H1 (cell line): Measurements from ENCODE around the gene NELFA. TPM values are rescaled to one million over a fixed set of nuclear protein-coding genes. Genes with fewer than 3 reads are reported as not detected.

Experiments used
- HDAC2 ChIP-seq, 2 experiments: fragments of 300-600 bp in 1 of 2; sonication (generic) in 1 of 2; IDR thresholded peaks; 2 replicates each; pipeline ENCODE4 v1.6.1; 2011 to 2012; ENCODE audit warnings: low read depth in 2 of 2, low read length in 2 of 2, mild to moderate bottlenecking in 2 of 2, moderate library complexity in 2 of 2, borderline replicate concordance in 1 of 2, inconsistent platforms in 1 of 2
- polyA plus RNA-seq, 7 experiments: library from polyadenylated mRNA; depleted of rRNA in 3 of 7; stranded (reverse) in 5 of 7; unstranded in 2 of 7; fragments of >200 nt in 5 of 7; fragments of 200-250 nt in 2 of 7; gene quantifications; 1 replicate in 5 of 7; 2 replicates in 1 of 7; 4 replicates in 1 of 7; pipeline versions ENCODE4 v1.2.1 to v1.2.3, GENCODE V29; 2011 to 2013; ENCODE audit warnings: missing spikeins in 2 of 7, mixed read lengths in 2 of 7
- total RNA-seq: library from RNA; stranded (reverse); fragmentation: NEBNext Ultra II Directional; extraction: Animal tissue kit (Norgen Biotek cat#: 25700); gene quantifications from 2 replicates; pipeline ENCODE4 v1.2.1, GENCODE V29; 2021

NELFA gene
- total and polyA plus RNA-seq, 2 of the 8 experiments (the other 6 are each of a cell fraction or from before 2014, with no cell fraction given), result 41.8 to 57.5 TPM

DNA sequence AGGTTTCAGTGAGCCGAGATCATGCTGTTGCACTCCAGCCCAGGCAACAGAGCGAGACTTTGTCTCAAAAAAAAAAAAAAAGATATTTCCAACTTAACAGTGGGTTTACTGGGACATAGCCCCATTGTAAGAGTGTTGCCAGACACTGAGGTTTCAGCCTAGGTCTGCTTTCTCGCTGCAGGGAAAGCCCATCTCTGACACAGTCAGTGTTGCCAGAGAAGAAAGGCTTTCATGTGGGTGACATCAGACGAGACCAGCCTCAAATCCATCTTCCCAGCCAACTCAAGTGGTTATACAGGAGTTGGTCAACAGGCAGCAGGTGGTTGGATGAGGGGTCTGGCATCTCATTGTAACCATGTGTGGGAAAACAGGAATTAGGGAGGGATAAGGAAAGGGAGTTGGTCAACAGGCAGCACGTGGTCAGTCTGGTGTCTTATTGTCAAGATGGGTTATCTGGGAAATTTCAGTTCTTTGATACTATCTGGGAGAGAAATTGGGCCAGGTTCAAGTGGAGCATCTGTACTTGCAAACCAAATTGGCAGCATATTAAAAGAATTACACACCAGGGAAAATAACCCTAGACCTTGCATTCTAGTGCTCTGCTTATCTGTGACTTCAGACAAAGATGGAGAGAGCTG, 41.1 kb downstream of the NELFA start (continued):
- no peak for TF ChIP-seq HDAC2 (IDR thresholded peaks at IDR 0.05; ENCODE audit: borderline replicate concordance in 1 of 2, low read depth in 2 of 2, low read length in 2 of 2)
